PC-3 (cell line): ENCODE data around the gene DHRS7. TPM values are rescaled to one million over a fixed set of nuclear protein-coding genes. Genes with fewer than 3 reads are reported as not detected.

Experiments
- ATAC-seq: fragments of 200-7000 bp; cut with Tn5 transposase; 2 replicates; pipeline ENCODE4 v1.9.1; 2020; ENCODE audit warnings: mild to moderate bottlenecking, moderate library complexity
- BruUV-seq: library from RNA; stranded (reverse); fragments of 400-500 nt; replicated peaks from 2 replicates; lab custom pipeline; 2021; lab: Mats Ljungman, UMichigan
- CTCF ChIA-PET: fragments of 300-600 bp; sonication (Branson Sonifier 250); formaldehyde crosslinking; loops from one replicate; lab custom pipeline; 2022; ENCODE audit warnings: antibody characterized with exemption; lab: Charles Lee
- POLR2A ChIA-PET: fragments of 300-600 bp; sonication (Branson Sonifier 250); formaldehyde crosslinking; loops from one replicate; lab custom pipeline; 2022; ENCODE audit warnings: antibody characterized with exemption; ENCODE audit not compliant: unreplicated experiment; lab: Charles Lee
- DNase-seq: peaks from one replicate; pipeline ENCODE4 v3.0.0-alpha.2; 2015
- H2AFZ ChIP-seq: fragments of 300-600 bp; sonication (generic); 2 replicates; pipeline ENCODE4 v1.6.0; 2016; ENCODE audit warnings: antibody characterized with exemption, low read length
- H3F3A ChIP-seq: fragments of 300-600 bp; sonication (generic); one replicate; pipeline ENCODE4 v1.6.0; 2017; ENCODE audit warnings: antibody characterized with exemption, low read length, control low read depth, mild to moderate bottlenecking; ENCODE audit not compliant: unreplicated experiment
- H3K27ac ChIP-seq: fragments of 300-600 bp; sonication (generic); 2 replicates; pipeline ENCODE4 v1.5.1; 2016; ENCODE audit warnings: mild to moderate bottlenecking, low read length
- H3K27me3 ChIP-seq: fragments of 300-600 bp; sonication (generic); 2 replicates; pipeline ENCODE4 v1.6.1; 2016; ENCODE audit warnings: low read length, mixed read lengths
- H3K36me3 ChIP-seq: fragments of 300-600 bp; sonication (generic); 2 replicates; pipeline ENCODE4 v1.6.1; 2016; ENCODE audit warnings: low read depth, mixed run types, low read length, mixed read lengths
- H3K4me1 ChIP-seq: fragments of 300-600 bp; sonication (generic); 2 replicates; pipeline ENCODE4 v1.5.1; 2016; ENCODE audit warnings: low read length; ENCODE audit not compliant: insufficient read depth
- H3K4me2 ChIP-seq: fragments of 300-600 bp; sonication (generic); 2 replicates; pipeline ENCODE4 v1.6.0; 2016; ENCODE audit warnings: low read length
- H3K4me3 ChIP-seq: fragments of 300-600 bp; sonication (generic); 2 replicates; pipeline ENCODE4 v1.5.1; 2016; ENCODE audit warnings: mild to moderate bottlenecking, low read length, mixed read lengths
- H3K79me2 ChIP-seq: fragments of 300-600 bp; sonication (generic); 2 replicates; pipeline ENCODE4 v1.6.1; 2017; ENCODE audit warnings: low read length, mixed read lengths
- H3K9ac ChIP-seq: fragments of 300-600 bp; sonication (generic); 2 replicates; pipeline ENCODE4 v1.6.0; 2016; ENCODE audit warnings: mild to moderate bottlenecking, low read length
- H3K9me2 ChIP-seq: fragments of 300-600 bp; sonication (generic); replicated peaks from 2 replicates; pipeline ENCODE4 v1.6.1; 2016; ENCODE audit warnings: mixed run types, low read length, mixed read lengths
- H3K9me3 ChIP-seq: fragments of 300-600 bp; sonication (generic); 2 replicates; pipeline ENCODE4 v1.6.1; 2016; ENCODE audit warnings: low read length, mixed read lengths
- H4K20me1 ChIP-seq: fragments of 300-600 bp; sonication (generic); 2 replicates; pipeline ENCODE4 v1.6.1; 2016; ENCODE audit warnings: low read length, mixed read lengths
- EZH2 ChIP-seq: fragments of 300-600 bp; sonication (generic); IDR thresholded peaks from one replicate; pipeline ENCODE4 v1.6.1; 2017; ENCODE audit warnings: antibody characterized with exemption, mild to moderate bottlenecking, low read length; ENCODE audit not compliant: unreplicated experiment
- EZH2phosphoT487 ChIP-seq: fragments of 300-600 bp; sonication (generic); IDR thresholded peaks from 2 replicates; pipeline ENCODE4 v1.6.1; 2018; ENCODE audit warnings: mild to moderate bottlenecking, antibody characterized with exemption, low read length, borderline replicate concordance
- intact Hi-C: fragments of 100-400 bp; cut with micrococcal nuclease; formaldehyde crosslinking; loops from 2 replicates; pipeline ENCODE4 v1.9.0; 2023
- total RNA-seq: library from RNA; depleted of rRNA; stranded (reverse); fragments of >200 nt; gene quantifications from 2 replicates; pipeline ENCODE4 v1.2.3, GENCODE V29; 2014
- TF ChIP-seq, protein P1 (sequence below): fragments of 300-600 bp; sonication (generic); conservative IDR thresholded peaks from 2 replicates; pipeline ENCODE4 v1.5.1; 2017; ENCODE audit warnings: antibody characterized with exemption, low read depth, mild to moderate bottlenecking, low read length

DHRS7 gene
- total RNA-seq, 1 experiment from 2014 or later = 236 TPM

GRCh38 chr14:60164404-60164711 lies 840 bp downstream of the DHRS7 start:
- Histone ChIP-seq H2AFZ (peak overlapping the region; percentile 84), H3K36me3 (no peaks in the 10 kb centered on the region), H3K4me3 (peak overlapping the region; percentile 75), H3K27ac (peak overlapping the region; percentile 61), H3K9ac (peak overlapping the region; percentile 72), H3K9me2 (no peaks in the 10 kb centered on the region), H4K20me1 (no peaks in the 10 kb centered on the region), H3F3A (no peaks in the 10 kb centered on the region), H3K9me3 (no peaks in the 10 kb centered on the region), H3K27me3 (no peaks in the 10 kb centered on the region), H3K4me1 (peaks cover 34% of the 10 kb centered on the region), H3K4me2 (peak overlapping the region; percentile 82), H3K79me2 (peaks cover 37% of the 10 kb centered on the region)
- TF ChIP-seq EZH2phosphoT487 (no peak), EZH2 (no peak)
- TF ChIP-seq, protein P1, sequence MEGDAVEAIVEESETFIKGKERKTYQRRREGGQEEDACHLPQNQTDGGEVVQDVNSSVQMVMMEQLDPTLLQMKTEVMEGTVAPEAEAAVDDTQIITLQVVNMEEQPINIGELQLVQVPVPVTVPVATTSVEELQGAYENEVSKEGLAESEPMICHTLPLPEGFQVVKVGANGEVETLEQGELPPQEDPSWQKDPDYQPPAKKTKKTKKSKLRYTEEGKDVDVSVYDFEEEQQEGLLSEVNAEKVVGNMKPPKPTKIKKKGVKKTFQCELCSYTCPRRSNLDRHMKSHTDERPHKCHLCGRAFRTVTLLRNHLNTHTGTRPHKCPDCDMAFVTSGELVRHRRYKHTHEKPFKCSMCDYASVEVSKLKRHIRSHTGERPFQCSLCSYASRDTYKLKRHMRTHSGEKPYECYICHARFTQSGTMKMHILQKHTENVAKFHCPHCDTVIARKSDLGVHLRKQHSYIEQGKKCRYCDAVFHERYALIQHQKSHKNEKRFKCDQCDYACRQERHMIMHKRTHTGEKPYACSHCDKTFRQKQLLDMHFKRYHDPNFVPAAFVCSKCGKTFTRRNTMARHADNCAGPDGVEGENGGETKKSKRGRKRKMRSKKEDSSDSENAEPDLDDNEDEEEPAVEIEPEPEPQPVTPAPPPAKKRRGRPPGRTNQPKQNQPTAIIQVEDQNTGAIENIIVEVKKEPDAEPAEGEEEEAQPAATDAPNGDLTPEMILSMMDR = no peak
- ChIA-PET CTCF (interaction anchor here (0.5 to 2.8 kb wide), 4 partner anchors 19 to 325 kb away, joined by 3 to 18 read pairs (median 8); no protein-coding TSS in a partner anchor), POLR2A (no interaction called here)
- ATAC-seq = no peak
- no TSS peak for BruUV-seq
- intact Hi-C loops = loop anchor here (1.0 kb wide), 2 partner anchors 12 to 84 kb away; no protein-coding TSS in a partner anchor
- no peak for DNase-seq

DNA sequence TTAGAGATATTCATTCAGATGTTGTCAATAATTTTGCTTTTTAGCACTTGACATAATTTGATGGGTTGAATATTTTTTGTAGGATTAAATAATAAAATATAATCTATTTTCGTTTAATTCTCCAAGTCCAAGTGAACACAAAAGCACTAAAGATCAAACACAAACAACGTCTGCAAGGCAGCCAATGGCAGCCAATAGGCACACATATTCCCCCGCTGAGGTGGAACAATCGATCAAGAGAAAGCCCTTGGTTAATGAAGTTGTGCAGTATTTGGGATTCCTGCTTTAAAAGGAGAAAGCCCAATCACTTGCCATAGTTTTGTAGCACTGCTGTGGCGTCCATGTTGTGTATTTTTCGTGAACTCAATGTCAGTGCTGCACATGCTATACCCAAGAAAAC lies 1.5 kb downstream of the DHRS7 start:
- DNase-seq = no peak
- no peaks in the 10 kb centered on the region for H3F3A ChIP-seq
- intact Hi-C loops = loop anchor here (1.0 kb wide), 2 partner anchors 11 to 85 kb away; no protein-coding TSS in a partner anchor
- TF ChIP-seq EZH2 (no peak), EZH2phosphoT487 (no peak)
- TF ChIP-seq, protein P1 = no peak
- no peak overlapping the region for H3K27ac ChIP-seq
- CTCF ChIA-PET = interaction anchor here (0.6 to 0.7 kb wide), 2 partner anchors 12 to 85 kb away, joined by 3 to 5 read pairs; partner anchors contain the start of gene PPM1A
- POLR2A ChIA-PET = no interaction called here
- peak overlapping the region; percentile 82 for H3K4me2 ChIP-seq
- no peaks in the 10 kb centered on the region for H3K27me3 ChIP-seq
- peak overlapping the region; percentile 75 for H3K4me3 ChIP-seq
- H3K36me3 ChIP-seq = no peaks in the 10 kb centered on the region
- peak overlapping the region; percentile 84 for H2AFZ ChIP-seq
- ATAC-seq = no peak
- no TSS peak for BruUV-seq
- no peaks in the 10 kb centered on the region for H3K9me2 ChIP-seq
- peak overlapping the region; percentile 72 for H3K9ac ChIP-seq
- peaks cover 34% of the 10 kb centered on the region for H3K4me1 ChIP-seq
- H4K20me1 ChIP-seq = no peaks in the 10 kb centered on the region
- peaks cover 37% of the 10 kb centered on the region for H3K79me2 ChIP-seq
- H3K9me3 ChIP-seq = no peaks in the 10 kb centered on the region
